Stimulated activated CD4-positive, alpha-beta T cell treated with anti-CD3 and anti-CD28 coated beads, Interleukin-4, amount 100 ng/mL, for 1 hour (primary cell): Measurements from ENCODE around the gene FCSK.
A peak's percentile ranks its signal among the peaks of the same experiment; 100 is the strongest.
"Not testable (repeated sequence)": the region's sequence is repeated elsewhere in the genome, so short reads cannot be mapped to it uniquely, and the experiment has no call there.

Experiments
- DNase-seq: peaks from one replicate; pipeline ENCODE4 v3.0.0-alpha.2; 2020

The FCSK gene

DNA sequence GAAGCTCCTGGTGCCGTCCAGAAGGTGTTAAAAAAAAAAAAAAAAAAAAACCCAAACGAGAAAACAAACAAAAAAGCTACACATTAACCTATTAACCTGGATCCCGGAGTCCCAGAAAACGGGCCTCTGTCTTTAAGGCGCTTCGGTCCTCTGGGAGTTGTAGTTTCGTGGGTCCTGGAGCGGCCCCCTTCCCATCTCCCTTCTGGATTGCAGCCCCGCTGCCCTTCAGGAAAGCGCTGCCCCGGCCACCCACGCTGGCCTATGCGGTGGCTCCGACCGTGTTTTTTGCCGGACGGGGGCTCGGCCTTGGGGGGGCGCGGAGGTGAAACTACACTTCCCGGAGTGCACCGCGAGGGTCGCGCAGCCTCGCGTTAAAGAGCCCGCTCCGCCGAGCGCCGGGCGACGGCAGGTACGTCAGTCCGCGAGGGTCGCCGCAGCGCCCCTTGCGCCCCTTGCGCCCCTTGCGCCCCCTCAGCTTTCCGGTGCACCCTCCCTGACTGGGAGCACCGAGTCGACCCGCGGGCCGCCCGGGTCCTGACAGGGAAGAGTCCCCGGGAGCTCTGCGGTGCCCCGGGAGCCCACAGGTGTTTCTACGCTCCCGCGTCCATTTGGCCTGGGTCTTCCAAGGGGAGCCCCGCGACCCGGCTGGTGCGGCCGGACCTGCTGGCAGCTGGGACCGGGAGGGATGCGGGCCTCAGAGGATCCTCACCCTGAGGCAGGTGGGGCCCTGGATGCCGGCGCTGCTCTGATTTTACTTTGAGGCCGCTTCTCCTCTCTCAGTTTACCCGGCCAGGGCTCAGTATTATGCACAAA lies at the start of gene FCSK:
TSS of gene FCSK (plus strand) at position 374 of the 813 bp plus-strand sequence. CDS start 8,596 bp downstream, outside the sequence.
- peak; percentile 68 for DNase-seq

- not testable (repeated sequence) for DNase-seq
Observed at GRCh38 chr16:70406104-70406503, 48.3 kb upstream of the FCSK start.

GRCh38 chr16:70407811-70408274 lies 46.6 kb upstream of the FCSK start:
- DNase-seq: no peak

GRCh38 chr16:70410734-70411133 lies 43.7 kb upstream of the FCSK start:
- DNase-seq: no peak

- DNase-seq: no peak
Observed at GRCh38 chr16:70412385-70412784, 42.0 kb upstream of the FCSK start.

DNA sequence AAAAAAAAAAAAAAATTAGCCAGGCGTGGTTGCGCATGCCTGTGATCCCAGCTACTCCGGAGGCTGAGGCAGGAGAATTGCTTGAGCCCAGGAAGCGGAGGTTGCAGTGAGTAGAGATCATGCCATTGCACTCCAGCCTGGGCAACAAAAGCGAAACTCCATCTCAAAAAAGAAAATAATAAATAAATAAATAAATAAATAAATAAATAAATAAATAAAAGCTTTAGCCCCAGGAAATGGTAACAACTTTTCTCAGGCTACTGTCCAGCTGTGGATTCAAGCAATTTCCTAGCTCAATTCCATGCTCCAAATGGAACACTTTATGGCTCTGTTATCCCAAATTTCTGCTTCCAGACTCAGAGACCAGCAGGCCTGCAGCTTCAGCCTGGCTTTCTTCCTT lies 40.8 kb upstream of the FCSK start:
- DNase-seq: not testable (repeated sequence)

DNA sequence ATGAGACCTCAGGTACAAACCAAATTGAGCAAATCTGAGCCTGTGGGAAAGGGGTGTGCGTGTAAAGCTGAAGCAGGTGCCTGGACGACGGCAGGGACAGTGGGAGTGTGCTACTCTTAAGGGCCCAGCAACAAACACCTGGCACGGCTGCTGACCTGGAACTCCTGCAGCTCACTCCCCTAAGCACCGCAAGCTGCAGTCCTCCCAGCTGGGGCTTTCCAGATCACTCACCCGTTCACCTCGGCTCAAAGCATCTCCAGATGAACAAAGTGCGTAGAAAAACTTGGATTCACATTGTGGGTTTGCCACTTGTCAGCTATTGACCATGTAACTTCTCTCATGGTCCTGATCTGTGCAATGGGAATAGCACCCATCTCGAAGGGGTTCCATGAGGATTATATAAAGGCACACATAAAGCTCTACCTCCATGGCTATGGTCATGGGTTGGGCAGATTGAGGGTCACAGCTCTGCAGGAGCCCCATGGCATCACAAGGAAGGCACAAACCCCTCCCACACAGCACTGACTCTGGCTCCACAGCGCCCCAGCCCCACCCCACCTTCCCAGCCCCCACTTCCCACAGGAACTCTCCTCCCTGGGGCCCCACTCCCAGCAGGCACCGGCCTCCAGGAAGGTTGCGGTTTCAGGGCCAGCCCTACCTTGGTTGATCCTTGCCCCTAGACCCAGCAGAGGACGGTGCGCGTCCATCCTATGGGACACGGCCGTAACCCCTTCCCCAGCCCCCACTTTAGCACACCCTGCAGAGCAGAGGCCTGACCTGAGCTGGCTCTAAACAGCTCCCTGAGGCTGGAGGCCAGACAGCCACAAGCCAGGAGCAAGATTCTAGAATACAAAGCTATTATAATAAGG lies 37.4 kb upstream of the FCSK start:
- no peak for DNase-seq

GRCh38 chr16:70417661-70418060 lies 36.7 kb upstream of the FCSK start:
- DNase-seq: no peak

GRCh38 chr16:70418274-70418992 lies 36.0 kb upstream of the FCSK start:
- peak; percentile 22 for DNase-seq

DNA sequence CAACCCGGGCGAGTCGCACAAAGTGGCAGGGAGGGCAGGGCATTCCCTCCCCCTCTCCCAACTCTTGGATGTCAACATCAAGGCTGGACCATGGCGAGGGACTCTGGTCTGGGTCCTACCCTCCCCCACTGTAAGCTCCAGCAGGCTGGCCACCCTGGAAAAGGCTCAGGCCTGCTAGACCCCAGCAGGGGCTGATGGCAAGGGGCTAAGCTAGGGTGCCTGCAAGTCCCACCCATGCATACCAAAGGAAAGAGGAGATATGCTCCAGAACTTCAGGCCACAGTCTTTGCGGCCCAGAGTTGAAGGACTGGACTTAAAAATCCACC lies 35.4 kb upstream of the FCSK start:
- DNase-seq: no peak

GRCh38 chr16:70419384-70420327 lies 34.7 kb upstream of the FCSK start:
- DNase-seq: no peak

- no peak for DNase-seq
Observed at GRCh38 chr16:70421014-70421413, 33.4 kb upstream of the FCSK start.

DNA sequence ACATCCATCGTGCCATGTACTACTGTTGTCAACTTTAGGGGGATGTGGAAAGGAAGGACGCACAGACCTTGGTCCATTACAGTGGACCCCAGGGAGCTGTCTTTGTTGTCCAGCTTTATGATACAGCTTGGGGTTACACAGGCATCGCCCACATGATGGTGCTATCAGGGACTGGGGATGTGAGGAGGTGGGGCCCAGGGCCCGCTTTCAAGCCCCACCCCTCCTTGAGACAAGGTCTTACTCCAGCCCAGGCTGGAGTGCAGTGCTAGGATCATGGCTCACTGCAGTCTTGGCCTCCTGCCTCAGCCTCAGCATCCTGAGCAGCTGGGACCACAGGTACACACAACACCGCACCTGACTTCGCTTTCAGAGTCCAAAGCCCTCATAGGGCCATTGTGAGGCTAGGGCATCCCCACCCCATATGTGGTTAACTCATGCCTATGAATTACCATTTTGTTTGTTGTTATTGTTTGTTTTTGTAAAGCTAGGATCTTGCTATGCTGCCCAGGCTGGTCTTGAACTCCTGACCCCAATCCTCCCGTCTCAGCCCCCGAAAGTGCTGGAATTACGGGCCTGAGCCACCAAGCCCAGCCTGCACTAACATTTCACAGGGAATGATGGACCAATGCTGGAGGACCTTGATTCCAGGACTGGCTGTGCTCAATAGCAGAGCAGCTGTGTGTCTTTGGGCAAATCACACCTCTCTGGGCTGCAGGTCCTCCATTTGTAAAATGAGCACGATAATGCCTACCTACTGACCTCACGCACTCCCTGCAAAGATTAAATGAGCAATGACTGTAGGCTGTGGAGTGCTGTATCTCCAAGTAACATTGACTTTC lies 32.7 kb upstream of the FCSK start:
- DNase-seq: no peak

GRCh38 chr16:70422543-70422942 lies 31.9 kb upstream of the FCSK start:
- DNase-seq: no peak

GRCh38 chr16:70427786-70428177 lies 26.6 kb upstream of the FCSK start:
- DNase-seq: no peak

DNA sequence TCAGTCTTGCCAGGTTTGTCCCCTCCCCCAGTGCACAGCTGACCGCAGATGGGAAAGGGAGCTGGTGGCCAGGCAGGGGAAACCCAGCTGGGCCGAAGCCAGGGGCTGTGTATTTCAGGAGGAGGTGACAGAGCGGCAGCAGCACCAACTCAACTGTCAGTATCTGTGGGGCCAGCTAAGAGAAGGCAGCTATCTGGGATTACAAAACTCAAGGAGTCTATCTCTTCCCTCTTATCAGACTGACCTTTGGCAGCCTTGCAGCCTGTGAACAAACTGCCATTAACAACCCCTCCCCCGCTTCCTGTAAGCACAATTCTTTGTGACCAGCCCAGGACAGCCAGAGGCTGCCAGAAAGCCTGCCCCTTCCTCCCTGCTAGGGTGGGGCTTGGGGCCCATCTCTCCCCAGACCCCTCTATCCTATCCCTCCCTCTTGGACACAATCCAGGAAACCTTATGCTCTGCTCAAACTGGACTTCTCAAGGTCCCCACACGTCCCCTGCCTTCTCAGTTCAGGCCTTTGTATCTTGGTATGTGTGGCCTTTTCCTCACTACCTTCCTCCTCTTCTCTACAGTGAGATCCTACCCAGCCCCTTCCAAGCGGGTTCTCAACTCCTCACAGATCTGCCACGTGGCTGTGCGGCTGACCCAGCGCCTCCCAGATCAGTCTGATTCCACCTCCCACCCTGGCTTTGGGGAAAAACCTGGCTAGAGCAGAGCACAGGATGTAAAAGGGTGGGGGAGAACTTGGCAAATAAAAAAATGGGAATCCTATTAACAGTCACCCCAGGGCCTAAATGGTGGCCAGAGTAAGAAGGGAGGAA lies 26.0 kb upstream of the FCSK start:
- peak; percentile 39 for DNase-seq

GRCh38 chr16:70429888-70430666 lies 24.3 kb upstream of the FCSK start:
- no peak for DNase-seq

GRCh38 chr16:70430667-70431536 lies 23.5 kb upstream of the FCSK start:
- DNase-seq: peak; percentile 62
